GM19452 (cell line): ENCODE data around the gene C13orf46.

ENCODE experiments used
- ATAC-seq: cut with Tn5 transposase; IDR thresholded peaks from one replicate; pipeline ENCODE4 v1.9.1; 2021; ENCODE audit not compliant: unreplicated experiment

Gene C13orf46

DNA sequence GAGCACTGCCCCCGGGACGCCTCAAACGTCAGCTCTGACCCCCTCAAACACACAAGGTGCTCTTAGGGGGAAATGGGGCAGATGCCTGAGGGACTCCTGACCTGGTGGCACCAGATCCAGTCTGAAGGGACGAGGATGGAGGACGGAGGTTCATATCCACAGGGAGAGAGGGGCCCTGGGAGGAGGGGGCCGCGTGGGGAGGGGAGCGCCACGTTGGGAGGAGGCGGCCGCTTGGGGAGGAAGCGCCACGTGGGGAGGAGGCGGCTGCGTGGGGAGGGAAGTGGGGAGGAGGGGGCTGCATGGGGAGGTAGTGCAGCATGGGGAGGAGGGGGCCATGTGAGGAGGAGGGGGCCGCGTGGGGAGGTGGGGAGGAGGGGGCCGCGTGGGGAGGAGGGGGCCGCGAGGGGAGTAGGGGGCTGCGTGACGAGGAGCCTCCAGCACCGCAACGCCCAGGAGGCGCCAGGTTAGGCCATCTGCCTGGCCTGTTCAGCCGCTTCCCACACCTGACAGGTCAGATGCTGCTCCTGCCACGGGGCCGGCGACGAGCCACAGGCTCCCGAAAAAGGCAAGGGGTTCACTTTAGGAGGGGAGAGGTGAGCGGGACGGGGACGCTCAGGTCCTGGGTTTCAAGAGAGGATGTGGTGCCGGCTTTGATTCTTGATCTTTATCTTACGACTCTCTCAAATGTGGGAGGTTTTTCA lies 36.7 kb upstream of the C13orf46 start:
- ATAC-seq = no peak

DNA sequence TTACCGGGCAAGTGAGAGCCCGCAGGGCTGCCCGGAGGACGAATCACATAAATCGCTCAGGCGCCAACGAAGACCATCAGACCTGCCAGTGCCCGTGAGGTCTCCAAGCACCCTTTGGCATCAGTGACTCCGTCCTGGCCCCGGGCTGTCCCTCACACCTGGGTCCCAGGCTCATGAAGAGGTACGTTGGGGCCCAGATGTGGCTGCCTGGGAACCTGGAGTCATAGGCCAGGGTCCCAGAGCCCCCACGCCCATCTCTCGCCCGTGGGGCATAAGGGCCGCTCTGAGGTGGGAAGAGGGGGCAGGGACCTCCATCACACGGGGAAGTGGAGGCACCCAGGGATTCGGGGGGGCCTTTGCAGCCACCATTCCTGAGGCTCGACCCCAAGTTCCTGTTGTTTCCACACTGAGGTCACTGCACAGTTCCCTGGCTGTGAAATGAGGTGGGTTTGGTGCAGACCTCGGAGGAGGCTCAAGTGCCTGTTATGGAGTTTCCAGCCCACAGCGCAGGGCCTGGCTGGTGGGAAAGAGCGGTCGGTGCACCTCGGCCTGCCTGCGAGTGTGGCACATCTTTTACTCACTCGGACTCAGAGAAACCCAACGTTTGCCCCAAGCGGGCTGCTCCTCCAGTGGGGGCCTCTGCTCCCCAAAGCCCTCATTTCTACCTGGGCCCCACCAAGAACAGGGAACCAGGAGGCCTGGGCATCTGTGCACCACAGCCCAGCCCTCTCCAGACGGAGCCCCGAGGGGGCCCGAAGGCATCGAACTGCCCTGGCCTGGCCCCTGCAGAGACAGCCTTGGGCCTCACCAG lies 35.9 kb upstream of the C13orf46 start:
- ATAC-seq = no peak

DNA sequence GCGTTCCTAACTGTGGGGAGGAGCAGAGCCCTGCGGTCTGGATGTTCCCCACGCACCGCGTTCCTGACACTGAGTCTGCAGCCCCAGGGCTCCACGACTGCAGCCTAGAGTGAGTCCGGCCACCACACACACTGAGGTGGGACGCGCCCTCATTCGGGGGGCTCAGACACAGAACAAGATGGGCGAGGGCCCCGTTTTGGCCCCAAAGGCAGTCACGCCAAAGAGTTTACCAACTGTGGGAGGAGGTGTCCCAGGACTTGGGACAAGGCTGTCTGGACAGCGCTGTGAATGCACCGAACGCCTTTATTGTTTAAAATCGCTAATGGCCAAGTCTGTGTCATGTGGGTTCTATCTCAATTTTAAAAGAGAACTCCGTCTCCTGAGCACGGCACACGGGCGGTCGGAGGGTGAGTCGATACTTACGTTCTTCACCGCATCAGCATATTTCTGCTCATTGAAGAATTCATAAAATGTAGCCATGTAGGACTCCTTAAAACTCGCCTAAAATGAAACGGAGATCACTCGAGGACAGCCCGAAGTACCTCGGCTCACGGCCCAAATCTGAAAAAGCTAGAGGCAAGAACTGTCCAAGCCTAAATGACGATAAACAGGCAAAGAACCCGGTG lies 35.2 kb upstream of the C13orf46 start:
- ATAC-seq = no peak

DNA sequence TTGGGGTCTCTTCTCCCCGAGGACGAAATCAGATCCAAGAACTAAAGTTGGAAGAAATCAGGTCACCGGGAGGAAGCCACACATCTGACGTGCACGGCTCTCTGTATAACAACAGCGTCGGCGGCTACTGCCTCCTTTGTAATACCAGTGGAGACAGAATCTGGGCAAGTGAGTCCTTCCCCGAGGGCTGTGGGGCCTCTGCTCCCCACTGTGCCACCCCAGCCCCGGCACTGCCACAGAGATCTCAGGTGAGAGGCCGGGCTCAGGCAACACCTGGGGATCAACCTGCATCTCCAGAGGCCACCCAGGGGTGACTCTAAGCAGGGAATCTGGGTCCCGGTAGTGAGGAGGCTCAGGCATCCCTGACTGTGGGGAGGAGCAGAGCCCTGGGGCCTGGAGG lies 33.7 kb upstream of the C13orf46 start:
- ATAC-seq = no peak

DNA sequence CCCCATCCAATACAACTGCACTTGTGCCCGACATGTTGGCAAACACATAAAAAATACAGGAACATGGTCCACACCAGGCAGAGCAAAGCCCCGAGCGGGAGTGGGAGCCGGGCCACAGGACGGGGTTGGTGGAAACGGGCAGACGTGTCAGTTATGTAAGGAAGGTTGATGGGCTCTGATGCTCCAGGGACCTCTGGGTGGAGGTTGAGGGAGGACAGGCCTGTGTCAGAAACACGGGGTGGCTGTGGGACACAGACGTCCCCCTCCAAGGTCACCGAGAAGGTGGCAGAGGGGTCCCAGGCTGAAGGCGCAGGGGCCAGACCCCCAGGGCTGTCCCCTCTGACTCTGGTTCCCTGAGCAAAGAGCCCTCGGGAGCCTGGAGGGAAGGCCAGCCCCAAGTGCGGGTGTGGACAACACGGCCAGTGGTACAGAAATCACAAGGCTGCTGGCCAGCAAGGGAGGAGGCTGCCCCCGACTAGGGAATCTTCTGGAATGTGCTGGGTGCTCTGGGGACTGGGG lies 31.4 kb upstream of the C13orf46 start:
- no peak for ATAC-seq

DNA sequence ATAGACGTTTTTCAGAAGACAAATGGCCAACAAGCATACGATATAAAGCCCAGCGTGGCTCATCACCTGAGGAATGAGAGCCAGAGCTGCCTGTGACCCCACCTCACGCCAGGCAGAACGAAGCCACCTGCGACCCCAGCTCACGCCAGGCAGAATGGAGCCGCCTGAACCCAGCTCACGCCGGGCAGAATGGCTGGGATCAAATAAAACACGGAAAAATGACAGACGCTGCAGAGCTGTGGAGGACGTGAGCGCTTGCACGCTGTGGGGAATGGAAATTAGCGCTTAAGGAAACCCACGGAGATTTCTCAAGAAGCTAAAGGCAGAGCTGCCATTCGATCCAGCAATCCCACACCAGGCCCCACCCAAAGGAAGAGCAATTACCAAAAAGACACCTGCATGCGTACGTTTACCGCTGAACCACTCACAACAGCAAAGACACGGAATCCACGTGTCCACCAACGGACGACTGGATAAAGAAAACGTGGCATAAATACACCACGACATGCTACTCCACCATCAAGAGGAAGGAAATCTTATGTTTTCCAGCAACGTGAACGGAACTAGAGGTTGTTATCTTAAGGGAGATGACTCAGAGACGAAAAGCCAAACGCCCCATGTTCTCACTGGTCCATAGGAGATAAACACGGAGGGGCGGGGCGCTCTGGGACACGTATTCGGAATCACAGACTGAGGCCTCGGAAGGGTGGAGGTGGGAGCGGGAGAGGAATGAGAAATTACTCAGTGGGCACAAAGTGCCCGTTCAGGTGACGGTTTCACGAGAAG lies 30.7 kb upstream of the C13orf46 start:
- no peak for ATAC-seq

DNA sequence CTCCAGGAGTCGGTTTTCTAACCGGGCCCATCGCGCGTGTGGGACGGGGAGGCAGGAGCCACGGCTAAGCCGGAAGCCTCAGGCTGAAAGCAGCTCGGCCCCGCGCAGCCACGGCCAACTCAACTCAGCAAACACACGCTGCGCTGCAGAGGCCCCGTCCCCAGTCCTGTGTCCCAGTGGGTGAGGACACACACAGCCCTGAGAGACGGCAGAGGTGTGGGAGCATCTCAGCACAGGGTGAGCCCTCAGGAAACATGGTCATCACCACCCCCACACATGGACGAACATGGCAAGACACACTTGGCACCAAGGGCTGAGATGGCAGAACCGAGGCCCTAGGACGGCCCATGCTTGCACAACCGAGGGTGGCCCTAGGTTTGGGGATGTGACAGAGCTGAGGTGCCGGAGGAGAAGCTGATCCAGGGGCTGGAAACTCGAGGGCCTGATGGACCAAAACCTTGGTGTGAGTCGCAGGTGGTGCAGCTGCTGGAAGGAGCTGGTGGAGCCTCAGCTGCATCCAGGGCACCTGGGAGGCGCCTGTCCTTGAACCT lies 29.0 kb upstream of the C13orf46 start:
- ATAC-seq = no peak

DNA sequence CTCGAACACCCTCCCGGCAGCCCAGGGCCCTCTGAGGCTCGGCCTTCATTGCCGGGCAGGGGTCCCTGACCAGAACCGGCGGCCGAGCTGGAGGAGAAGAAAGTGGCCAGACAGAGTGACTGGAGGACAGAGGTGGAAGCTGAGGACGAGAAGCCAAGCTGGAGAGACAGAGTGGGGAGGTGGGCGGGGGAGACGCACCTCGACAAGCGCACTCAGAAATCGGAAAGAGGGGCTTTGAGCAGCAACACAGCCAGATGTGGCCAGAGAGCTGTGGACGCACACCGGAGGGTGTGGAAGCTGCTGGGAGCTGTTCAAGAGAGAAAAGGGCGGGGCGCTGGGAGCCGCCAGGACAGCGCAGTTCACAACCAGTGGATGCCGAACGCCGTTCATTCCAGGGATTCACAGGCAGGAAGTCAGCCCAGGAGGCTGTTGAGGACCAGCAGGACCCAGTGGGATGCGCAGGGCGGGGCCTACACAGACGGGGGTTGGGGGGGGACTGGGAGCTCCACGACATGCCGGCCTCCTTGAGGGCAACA lies 28.2 kb upstream of the C13orf46 start:
- no peak for ATAC-seq

DNA sequence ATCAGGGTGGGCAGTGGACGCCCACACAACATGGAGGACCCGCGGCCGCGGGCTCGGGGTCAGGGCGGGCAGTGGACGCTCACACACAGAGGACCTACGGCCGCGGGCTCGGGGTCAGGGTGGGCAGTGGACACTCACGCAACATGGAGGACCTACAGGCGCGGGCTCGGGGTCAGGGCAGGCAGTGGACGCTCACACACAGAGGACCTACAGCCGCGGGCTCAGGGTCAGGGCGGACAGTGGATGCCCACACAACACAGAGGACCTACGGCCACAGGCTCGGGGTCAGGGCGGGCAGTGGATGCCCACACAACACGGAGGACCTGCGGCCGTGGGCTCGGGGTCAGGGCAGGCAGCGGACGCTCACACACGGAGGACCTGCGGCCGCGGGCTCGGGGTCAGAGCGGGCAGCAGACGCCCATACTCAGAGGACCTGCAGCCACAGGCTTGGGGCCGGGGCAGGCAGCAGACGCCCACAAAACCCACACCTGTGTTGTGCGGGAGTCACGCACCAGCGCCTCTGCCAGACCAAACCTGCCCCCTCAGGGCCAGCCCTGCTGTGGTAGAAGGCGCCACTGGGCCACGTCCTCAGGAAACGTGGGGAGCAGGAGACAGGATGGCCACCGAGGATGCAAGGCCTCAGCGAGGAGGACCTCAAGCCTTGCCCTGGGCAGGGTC lies 27.6 kb upstream of the C13orf46 start:
- no peak for ATAC-seq

DNA sequence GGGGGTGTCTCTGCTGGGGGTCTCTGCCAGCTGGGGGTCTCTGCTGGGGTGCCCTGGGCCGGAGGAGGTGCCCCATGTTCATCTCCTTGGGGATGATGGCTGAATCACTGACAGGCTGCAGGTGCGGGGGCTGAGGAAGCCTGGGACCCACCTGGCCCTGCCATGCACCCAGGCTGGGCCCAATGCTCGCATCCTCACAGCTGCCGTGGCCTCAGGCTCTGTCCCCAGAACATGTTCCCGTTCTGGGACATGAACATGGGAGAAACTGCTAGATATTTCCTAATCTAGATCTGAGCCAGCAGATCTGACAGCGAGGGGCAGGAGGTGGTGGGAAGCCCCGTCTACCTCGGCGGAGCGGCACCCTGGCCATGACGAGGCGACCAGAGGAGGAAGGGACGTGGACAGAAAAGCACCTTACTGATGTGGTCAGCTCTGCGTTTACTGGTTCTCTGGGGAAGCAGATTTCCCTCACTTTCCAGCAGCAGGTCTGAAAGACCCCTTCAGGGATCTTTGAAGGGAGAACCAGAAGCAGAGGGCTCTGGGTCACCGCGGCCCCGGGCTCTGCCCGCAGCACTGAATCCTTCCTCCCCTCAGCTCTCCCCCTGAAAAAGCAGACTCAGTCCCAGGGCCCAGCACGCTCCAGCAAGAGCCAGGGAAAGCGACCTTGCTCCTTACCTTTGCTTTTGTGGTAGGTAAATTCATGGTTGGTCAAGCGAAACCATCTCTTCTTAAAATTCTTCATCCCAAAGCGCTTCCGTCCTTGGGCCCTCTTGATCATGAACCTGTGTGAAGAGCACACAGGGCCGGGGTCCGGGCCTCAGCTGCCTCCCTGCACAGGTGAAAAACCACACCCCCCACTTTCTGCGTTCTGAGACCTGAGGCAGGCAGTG lies 26.5 kb upstream of the C13orf46 start:
- no peak for ATAC-seq

DNA sequence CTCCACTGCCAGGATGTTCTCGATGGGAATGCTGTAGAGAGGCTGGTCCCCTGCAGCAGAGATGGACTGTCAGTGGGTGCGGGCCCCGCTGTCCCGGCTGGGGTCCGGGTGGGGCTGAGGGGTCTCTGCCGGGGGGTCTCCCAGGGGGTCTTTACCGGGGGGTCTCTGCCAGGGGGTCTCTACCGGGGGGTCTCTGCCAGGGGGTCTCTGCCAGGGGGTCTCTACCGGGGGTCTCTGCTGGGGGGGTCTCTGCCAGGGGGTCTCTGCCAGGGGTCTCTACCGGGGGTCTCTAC lies 25.7 kb upstream of the C13orf46 start:
- no peak for ATAC-seq

DNA sequence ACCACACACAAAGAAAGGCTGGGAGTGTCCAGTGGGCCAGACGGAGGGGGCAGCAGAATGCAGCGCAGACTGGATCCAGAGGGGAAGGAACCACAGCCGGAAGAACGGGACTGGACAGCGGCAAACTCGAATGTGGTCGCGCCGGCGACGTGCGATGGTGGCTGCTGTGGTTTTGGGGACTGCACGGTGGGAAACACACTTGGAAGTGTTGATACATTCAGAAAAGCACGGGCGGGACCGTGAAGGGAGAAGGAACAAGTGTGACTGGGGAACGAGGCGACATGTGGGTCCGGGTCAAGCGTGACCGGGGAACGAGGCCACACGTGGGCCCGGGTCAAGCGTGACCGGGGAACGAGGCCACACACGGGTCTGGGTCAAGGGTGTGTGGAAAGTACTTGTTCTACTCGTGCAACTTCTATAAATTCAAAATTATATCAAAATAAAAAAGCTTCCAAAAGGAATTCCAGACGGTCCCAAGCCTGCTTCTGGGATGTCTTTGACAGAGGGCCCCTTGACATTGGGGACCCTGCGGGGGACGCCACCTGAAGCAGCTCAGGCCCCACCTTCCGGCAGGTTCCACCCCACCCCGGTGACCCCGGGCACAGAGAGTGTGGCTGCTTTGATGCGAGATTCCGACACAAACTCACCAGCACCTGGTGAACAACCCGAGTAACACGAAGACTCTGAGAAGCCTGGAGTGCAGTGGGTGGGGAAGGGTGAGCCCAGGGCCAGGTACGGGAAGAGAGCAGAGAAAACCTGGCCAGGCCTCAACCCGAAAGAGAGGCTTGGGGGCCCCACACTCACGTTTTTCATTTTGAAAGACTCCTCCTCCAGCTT lies 25.1 kb upstream of the C13orf46 start:
- ATAC-seq = no peak

DNA sequence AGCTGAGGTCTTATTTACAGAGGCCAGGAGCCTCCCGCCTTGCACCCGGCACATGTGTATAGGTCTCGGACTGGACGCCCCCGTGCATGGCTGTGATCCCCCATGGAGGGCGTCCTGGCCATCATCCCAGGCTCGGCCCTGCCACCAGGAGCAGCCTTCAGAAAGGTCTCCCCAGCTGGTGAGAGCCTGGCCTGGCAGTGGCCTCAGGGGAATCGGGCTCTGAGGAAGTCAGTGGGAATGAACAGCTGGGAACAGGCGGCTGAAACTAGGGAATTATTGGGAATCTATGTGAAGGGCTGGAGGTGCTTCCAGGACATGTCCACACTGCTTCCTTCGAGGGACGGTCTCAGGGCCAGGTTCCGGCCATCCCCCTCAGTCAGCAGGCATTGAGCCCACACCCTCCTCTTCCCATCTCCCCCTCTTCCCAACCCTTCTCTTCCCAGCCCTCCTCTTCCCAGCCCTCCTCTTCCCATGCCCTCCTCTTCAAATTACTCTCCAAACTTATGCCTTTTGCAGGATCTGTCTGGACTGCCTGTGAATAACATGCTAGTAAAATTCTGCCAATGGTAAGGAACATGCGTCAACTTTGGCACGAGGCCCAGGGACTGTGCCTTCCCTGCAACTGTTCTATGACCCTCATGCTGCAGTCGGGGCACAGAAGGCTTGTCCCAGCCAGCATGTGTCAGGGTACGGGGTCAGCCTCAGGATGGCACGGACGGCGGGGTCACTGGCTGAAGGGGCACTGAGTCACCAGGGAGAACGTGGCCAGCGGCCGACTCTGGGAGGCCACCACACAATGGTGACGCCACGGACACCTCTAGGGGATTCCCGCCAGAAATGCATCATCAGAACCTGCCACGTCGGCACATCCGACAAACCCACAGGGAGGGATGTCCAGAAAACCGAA lies 24.2 kb upstream of the C13orf46 start:
- ATAC-seq = no peak

DNA sequence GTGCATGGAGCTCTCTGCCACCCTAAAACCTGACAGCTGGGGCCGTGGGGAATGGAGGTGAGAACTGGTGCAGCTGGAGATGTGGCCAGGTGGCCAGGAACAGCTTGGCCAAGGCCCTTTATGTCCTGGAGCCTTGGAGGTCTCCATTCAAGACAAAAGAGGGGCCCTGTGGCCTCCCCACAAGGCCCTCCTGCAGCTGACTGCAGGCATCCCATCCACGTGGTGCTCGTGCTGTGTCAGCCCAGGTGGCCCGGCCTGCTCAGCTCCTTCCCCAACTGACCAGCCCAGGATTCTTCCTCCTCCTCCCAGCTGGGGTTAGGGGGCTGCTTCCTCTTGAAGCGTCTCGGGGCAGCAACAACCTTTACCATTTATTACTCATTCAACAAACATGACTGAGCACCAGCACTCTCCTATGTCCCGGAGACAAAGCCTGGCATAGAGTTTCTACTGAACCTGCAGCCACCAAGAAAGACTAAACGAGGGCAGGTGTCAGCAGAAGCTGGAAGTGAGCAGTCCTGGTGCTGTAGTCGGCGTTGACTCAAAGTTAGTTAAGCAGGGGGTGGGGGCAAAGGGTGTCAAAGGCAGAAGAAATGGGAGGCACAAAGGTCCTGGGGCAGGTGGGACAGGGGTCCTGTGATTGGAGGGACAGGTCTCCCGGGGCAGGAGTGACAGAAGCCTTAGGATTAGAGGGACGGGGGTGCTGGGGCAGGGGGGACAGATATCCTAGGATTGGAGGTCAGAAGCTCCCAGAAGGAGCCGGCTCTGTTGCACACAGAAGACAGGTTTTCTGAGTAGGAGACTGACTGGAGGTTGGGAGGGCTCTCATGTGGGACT lies 23.3 kb upstream of the C13orf46 start:
- no peak for ATAC-seq

DNA sequence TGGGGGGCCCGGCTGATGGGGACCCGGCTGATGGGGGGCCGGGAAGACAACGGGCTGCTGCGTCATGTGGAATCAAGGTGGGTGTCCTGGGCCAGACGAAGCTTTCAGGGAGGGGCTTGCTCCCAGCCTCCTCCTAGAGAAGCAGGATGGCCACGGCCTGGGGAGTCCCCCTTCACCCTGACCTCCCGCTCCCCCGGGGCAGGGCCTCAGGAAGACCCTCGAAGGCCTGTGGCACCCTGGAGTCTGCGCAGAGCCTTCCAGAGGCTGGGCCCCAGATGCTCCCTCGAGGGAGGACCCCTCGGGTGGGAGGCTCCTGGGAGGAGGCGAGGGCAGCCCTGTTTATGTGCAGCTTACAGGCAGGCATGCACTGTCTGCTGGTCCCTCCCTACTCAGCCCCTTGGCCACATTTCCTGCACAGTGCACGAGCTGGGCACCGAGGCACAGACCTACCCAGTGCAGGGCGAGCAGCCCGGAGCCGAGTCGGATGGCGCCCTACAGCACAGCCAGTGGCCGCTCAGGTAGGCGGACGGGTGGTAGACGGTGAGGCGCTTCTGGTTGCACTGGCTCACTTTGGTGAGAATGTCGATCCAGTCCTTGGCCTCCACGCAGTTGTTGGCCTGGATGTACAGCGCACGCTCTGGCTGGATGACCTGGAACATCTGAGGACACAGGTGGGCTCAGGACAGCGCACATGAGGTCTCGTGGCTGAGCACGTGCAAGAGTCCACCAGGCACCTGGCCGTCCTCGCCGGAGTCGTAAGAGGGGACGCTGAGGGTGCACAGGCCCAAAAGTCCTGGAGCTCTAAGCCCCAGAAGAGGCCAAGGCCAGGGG lies 22.4 kb upstream of the C13orf46 start:
- no peak for ATAC-seq
